ENCODE measurements around the gene PLEKHG4. TPM values are rescaled to one million over a fixed set of nuclear protein-coding genes. Genes with fewer than 3 reads are reported as not detected.

Gene PLEKHG4
- total RNA-seq, 1 experiment from 2014 or later: 38.5 TPM

GRCh38 chr16:67281536-67282446 is 2.5 kb downstream of the PLEKHG4 start (continued):
- TF ChIP-seq CEBPB (IDR thresholded peaks at IDR 0.05; ENCODE audit: low read depth): no peak
- no peak for TF ChIP-seq EGR1 (IDR thresholded peaks at IDR 0.05; ENCODE audit: low read depth)
- no peak for TF ChIP-seq ZFX (IDR thresholded peaks at IDR 0.05)
- no peak for TF ChIP-seq POLR2A (IDR thresholded peaks at IDR 0.05; ENCODE audit: borderline replicate concordance, extremely low read depth, insufficient read depth, insufficient read length)
- no peak for TF ChIP-seq ATF3 (IDR thresholded peaks at IDR 0.05)
- TF ChIP-seq JUND (IDR thresholded peaks at IDR 0.05): no peak
- TF ChIP-seq SIN3A (IDR thresholded peaks at IDR 0.05; ENCODE audit: low read depth): no peak
- TF ChIP-seq TCF7L2 (IDR thresholded peaks at IDR 0.05; ENCODE audit: borderline replicate concordance, extremely low read depth, insufficient read depth, insufficient read length): no peak
- no peak for TF ChIP-seq ELF1 (IDR thresholded peaks at IDR 0.05; ENCODE audit: borderline replicate concordance, low read depth)
- TF ChIP-seq POLR2AphosphoS5 (IDR thresholded peaks at IDR 0.05; ENCODE audit: low read depth, low read length): no peak

GRCh38 chr16:67282447-67282805 is 3.1 kb downstream of the PLEKHG4 start:
- TF ChIP-seq ATF3 (IDR thresholded peaks at IDR 0.05) (no peak), CBX3 (IDR thresholded peaks at IDR 0.05; ENCODE audit: low read depth) (no peak), REST (IDR thresholded peaks at IDR 0.05; ENCODE audit: low read depth) (no peak), SP1 (IDR thresholded peaks at IDR 0.05; ENCODE audit: low read depth) (no peak), CTCF (IDR thresholded peaks at IDR 0.05 in 2 of 3, conservative IDR thresholded peaks at IDR 0.05 in 1 of 3; ENCODE audit: borderline replicate concordance in 1 of 3, insufficient read depth in 1 of 3, low read depth in 2 of 3, low read length in 2 of 3) (no peak), EGR1 (IDR thresholded peaks at IDR 0.05; ENCODE audit: low read depth) (no peak), ELF1 (IDR thresholded peaks at IDR 0.05; ENCODE audit: borderline replicate concordance, low read depth) (no peak), TCF7L2 (IDR thresholded peaks at IDR 0.05; ENCODE audit: borderline replicate concordance, extremely low read depth, insufficient read depth, insufficient read length) (no peak), SRF (IDR thresholded peaks at IDR 0.05; ENCODE audit: low read depth) (no peak), RAD21 (IDR thresholded peaks at IDR 0.05; ENCODE audit: low read depth) (no peak), EZH2phosphoT487 (IDR thresholded peaks at IDR 0.05; ENCODE audit: borderline replicate concordance) (no peak)
- no peak for ATAC-seq
- no peak for DNase-seq (ENCODE audit: low read depth, low spot score)
- RAD21 ChIA-PET (ENCODE audit: low non-redundant PET in 1 of 2, low total read pairs in 2 of 2, uncharacterized antibody in 2 of 2, unreplicated experiment in 2 of 2): no interaction called here
- Histone ChIP-seq H3K36me3 (ENCODE audit: control insufficient read depth in 1 of 2, insufficient read depth in 2 of 2, low read length in 2 of 2) (peaks cover 3 to 5% of the 10 kb centered on the region in 2 experiments; a peak in 2 of 4 replicates), H3K4me1 (ENCODE audit: control insufficient read depth in 1 of 2, insufficient read depth in 2 of 2, low read length in 2 of 2) (peaks cover 15 to 25% of the 10 kb centered on the region in 2 experiments), H3K9ac (ENCODE audit: low read length) (no peak overlapping the region), H3K27ac (ENCODE audit: low read depth, low read length) (no peak overlapping the region), H3K9me2 (ENCODE audit: insufficient read depth) (no peaks in the 10 kb centered on the region), H3K9me3 (ENCODE audit: control insufficient read depth in 1 of 2, insufficient read depth in 1 of 2, low read depth in 1 of 2, low read length in 2 of 2) (no peaks in the 10 kb centered on the region), H3K27me3 (ENCODE audit: insufficient read depth, low read length) (no peaks in the 10 kb centered on the region), H3K4me3 (replicated peaks in 1 of 2; ENCODE audit: low read depth in 1 of 2, low read length in 2 of 2) (no peak overlapping the region), H3K79me2 (ENCODE audit: insufficient read depth, low read length) (peaks cover 14% of the 10 kb centered on the region), H3K4me2 (ENCODE audit: low read length) (no peak overlapping the region), H4K20me1 (ENCODE audit: insufficient read depth) (no peaks in the 10 kb centered on the region), H2AFZ (ENCODE audit: low read depth, low read length, poor library complexity, severe bottlenecking) (no peak overlapping the region)
- BruUV-seq (replicated peaks): no TSS peak
- CTCF ChIA-PET: no interaction called here
- intact Hi-C loops (cut with micrococcal nuclease): no loop called here
- POLR2A ChIA-PET: no interaction called here

Measured in HCT116 (cell line).